NT2/D1 (cell line): ENCODE results near the gene MYL11.

ENCODE experiments used
- DNase-seq: peaks from one replicate; pipeline ENCODE4 v3.0.0-alpha.2; 2011; ENCODE audit warnings: low read depth, low spot score
- H3K27me3 ChIP-seq: 2 replicates; pipeline ENCODE4 v1.6.0; 2011; ENCODE audit warnings: mild to moderate bottlenecking; ENCODE audit not compliant: insufficient read length, insufficient read depth
- H3K36me3 ChIP-seq: 2 replicates; pipeline ENCODE4 v1.6.1; 2011; ENCODE audit warnings: mild to moderate bottlenecking, low read length, mixed read lengths; ENCODE audit not compliant: insufficient read depth, insufficient read length
- H3K4me1 ChIP-seq: 2 replicates; pipeline ENCODE4 v1.5.1; 2011; ENCODE audit not compliant: insufficient read depth, insufficient read length
- H3K4me3 ChIP-seq: 2 replicates; pipeline ENCODE4 v1.5.1; 2011; ENCODE audit warnings: low read depth; ENCODE audit not compliant: insufficient read length
- H3K9ac ChIP-seq: 2 replicates; pipeline ENCODE4 v1.6.0; 2011; ENCODE audit warnings: low read depth; ENCODE audit not compliant: insufficient read length
- H3K9me3 ChIP-seq: 2 replicates; pipeline ENCODE4 v1.5.1; 2011; ENCODE audit warnings: mild to moderate bottlenecking, low read length; ENCODE audit not compliant: insufficient read depth
- SUZ12 ChIP-seq: IDR thresholded peaks from 2 replicates; pipeline ENCODE4 v1.6.1; 2011; ENCODE audit not compliant: insufficient read length, insufficient read depth; ENCODE audit errors: extremely low read depth
- YY1 ChIP-seq: IDR thresholded peaks from 2 replicates; pipeline ENCODE4 v1.6.1; 2011; ENCODE audit not compliant: insufficient read length, insufficient read depth
- ZNF274 ChIP-seq: IDR thresholded peaks from 2 replicates; pipeline ENCODE4 v1.6.1; 2011; ENCODE audit warnings: mild to moderate bottlenecking, low read depth, low read length

The MYL11 gene

DNA sequence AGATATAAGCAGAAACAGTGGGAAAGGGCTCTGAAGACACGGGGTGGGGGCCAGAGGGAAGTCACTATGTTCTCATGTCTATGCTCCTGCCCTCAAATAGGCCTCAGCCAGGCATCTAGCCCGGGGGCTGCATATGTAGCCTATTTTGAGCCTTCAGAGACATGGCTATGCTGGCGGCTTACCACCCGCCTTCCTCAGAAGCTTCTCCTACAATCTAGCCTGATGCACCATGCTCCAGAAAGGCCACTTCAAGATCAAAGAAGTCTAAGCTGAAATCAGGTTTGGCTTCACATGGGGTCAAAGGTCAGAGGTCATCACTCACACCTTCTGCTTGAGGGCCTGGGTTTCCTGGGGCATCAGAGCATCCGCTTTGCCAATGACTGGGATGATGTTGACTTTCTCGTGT, 6.2 kb downstream of the MYL11 start:
- DNase-seq: no peak
- TF ChIP-seq SUZ12 (no peak), YY1 (no peak), ZNF274 (no peak)
- no peak overlapping the region for H3K9ac ChIP-seq
- H3K27me3 ChIP-seq: no peaks in the 10 kb centered on the region
- peaks cover 12% of the 10 kb centered on the region for H3K36me3 ChIP-seq
- H3K9me3 ChIP-seq: no peaks in the 10 kb centered on the region
- H3K4me3 ChIP-seq: no peak overlapping the region
- peaks cover 19% of the 10 kb centered on the region for H3K4me1 ChIP-seq

GRCh38 chr16:30381291-30382041, 6.9 kb downstream of the MYL11 start:
- Histone ChIP-seq H3K9ac (peak overlapping the region; percentile 23), H3K9me3 (no peaks in the 10 kb centered on the region), H3K36me3 (peaks cover 12% of the 10 kb centered on the region), H3K27me3 (no peaks in the 10 kb centered on the region), H3K4me3 (no peak overlapping the region), H3K4me1 (peaks cover 14% of the 10 kb centered on the region)
- no peak for DNase-seq
- TF ChIP-seq YY1: no peak
- TF ChIP-seq ZNF274: no peak
- no peak for TF ChIP-seq SUZ12

DNA sequence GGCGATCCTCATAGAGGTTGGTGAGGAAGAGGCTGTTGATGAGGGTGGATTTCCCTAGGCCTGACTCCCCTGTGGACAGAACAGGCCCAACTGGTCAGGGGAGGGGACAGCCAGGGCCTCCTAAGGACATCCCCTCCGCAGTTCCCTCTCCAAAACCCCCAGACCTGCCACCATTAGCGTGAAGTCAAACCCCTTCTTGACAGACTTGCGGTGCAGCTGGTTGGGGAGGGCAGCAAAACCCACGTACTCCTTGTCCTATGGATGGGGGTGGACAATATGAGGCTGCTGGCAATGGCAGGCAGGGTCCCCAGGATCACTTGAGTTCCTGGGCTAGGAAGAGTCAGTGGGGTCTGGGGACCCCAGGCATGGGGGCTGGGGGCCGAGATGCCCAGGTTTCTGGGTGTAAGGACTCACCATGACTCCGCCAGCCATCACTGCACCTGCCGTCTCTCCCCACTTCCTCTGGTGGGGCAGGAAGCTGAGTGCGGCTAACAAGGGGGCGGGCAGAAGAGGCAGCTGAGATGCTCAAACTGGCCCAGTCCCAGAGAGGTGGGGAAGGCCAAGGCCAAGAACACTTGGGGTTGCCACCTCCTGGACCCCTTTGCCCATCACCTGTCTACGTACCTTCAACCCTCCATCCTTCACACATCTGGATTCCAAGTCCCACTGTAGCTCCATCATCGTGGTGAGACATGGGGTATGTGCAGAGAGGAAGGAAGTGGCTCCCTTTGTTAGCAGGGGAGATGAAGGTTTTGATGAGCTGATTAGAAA, 7.7 kb downstream of the MYL11 start, which contains the start of gene SEPTIN1:
TSS of gene SEPTIN1 (minus strand) at position 451 of the 771 bp plus-strand sequence. CDS start at position 432, 19 bp downstream.
- no peak for DNase-seq
- H3K4me3 ChIP-seq: no peak within 1 kb of the TSS
- TF ChIP-seq SUZ12 (no peak), YY1 (no peak), ZNF274 (no peak)
- peaks cover 12% of the 10 kb centered on the region for H3K36me3 ChIP-seq
- peak within 1 kb of the TSS; percentile 23 for H3K9ac ChIP-seq
- peaks cover 12% of the 10 kb centered on the region for H3K4me1 ChIP-seq
- no peaks in the 10 kb centered on the region for H3K27me3 ChIP-seq
- H3K9me3 ChIP-seq: no peaks in the 10 kb centered on the region

DNA sequence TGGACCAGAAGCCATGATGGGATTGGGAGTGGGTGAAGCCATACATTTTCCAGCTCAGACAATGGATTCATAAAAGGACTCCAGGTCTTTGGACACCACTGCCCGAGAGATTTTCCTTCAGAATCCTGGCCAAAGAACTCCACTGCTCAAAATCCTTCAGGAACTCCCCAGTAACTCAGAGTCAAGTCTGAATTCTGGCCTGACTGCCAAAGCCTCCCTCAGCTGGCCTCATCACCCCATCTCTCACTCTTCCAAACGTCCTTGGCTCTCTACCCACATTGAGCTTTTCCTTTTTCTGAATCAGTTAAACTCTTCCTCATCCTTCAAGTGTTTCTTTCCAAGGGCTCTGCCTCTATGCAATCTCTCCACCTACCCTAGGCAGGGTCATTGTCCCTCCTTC, 8.9 kb downstream of the MYL11 start:
- Histone ChIP-seq H3K9ac (no peak overlapping the region), H3K4me1 (peaks cover 12% of the 10 kb centered on the region), H3K9me3 (no peaks in the 10 kb centered on the region), H3K4me3 (no peak overlapping the region), H3K36me3 (peaks cover 12% of the 10 kb centered on the region), H3K27me3 (no peaks in the 10 kb centered on the region)
- DNase-seq: no peak
- TF ChIP-seq ZNF274: no peak
- no peak for TF ChIP-seq SUZ12
- no peak for TF ChIP-seq YY1

DNA sequence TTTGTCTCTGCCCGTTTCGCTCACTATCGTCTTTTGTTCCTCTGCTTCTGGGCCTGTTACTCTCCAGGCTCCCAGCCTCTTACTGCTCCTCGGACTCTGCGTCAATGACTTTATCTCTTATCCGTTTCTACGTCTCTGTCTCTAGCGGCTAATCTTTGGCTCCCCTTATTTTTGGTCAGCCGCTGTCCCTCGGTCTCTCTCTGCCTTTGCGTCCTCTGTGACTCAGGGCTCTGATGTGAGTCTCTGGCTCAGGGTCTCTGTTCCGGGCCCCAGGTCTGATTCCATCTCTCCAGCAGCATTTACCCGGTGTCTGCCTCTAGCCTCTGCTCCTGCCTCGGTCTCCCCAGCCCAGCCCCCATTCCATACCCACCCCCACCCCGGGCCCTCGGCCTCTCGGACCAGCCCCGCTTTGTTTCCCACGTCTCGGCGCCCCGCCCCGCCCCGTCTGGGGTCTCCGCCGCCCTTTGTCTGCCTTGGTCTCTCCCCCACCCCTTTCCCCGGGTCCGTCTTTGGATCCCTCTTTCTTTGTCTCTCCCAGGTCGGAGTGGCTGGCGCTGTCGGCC, 20.1 kb downstream of the MYL11 start:
- Histone ChIP-seq H3K9me3 (no peaks in the 10 kb centered on the region), H3K27me3 (no peaks in the 10 kb centered on the region), H3K9ac (peak overlapping the region; percentile 95), H3K4me3 (peak overlapping the region; percentile 95), H3K4me1 (peaks cover 19% of the 10 kb centered on the region), H3K36me3 (peaks cover 30% of the 10 kb centered on the region)
- no peak for TF ChIP-seq ZNF274
- TF ChIP-seq SUZ12: no peak
- no peak for TF ChIP-seq YY1
- DNase-seq: no peak

DNA sequence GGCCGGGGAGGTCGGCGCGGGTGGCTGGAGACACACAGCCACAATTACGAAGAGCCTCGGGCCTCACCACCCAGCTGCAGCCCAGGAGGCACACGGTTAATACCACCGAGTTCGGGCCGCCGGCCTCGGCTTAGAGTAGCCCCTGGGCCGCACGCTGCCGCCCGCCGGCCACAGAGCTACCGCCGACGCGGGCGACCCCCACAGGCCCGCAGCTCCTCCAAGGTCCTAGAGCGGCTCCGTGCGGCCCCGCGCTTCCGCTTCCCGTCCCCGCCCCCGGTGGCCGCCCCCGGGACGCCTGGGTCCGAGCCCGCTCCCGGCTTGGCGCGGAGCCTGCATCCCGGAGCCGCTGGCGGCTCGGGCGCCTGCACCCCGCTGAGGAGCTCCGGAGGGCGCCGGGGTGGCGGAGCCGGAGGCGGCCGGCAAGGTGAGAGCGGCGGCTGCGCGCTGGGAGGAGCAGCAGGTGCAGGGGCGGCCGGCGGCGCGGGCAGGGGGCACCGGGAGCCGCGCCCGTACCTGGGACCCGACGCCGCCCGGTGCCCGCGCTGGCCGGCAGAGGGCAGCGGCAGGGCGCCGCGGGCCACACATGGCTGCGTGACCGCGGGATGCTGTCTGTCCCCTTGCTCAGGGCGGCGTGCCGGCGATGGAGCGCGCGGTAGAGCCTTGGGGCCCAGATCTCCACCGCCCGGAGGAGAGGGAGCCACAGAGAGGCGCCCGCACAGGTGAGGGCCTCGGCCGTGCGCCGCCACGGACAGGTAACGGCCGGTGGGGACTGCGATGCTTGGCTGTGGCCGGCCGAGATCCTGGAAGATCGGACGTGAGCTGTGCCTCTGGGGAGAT, 20.8 kb downstream of the MYL11 start, which contains the start of gene ZNF48:
TSS of gene ZNF48 (plus strand) at position 266 of the 837 bp plus-strand sequence. CDS start at position 641, 375 bp downstream.
- H3K9ac ChIP-seq: peak within 1 kb of the TSS; percentile 95
- DNase-seq: peak; percentile 80
- TF ChIP-seq YY1 (no peak), ZNF274 (no peak), SUZ12 (no peak)

More for the DNA sequence above, 20.8 kb downstream of the MYL11 start, which contains the start of gene ZNF48:
- no peaks in the 10 kb centered on the region for H3K27me3 ChIP-seq
- H3K9me3 ChIP-seq: no peaks in the 10 kb centered on the region
- H3K4me1 ChIP-seq: peaks cover 22% of the 10 kb centered on the region
- H3K4me3 ChIP-seq: peak within 1 kb of the TSS; percentile 95
- H3K36me3 ChIP-seq: peaks cover 30% of the 10 kb centered on the region
